ENCODE data around the gene TMEM45A.

Gene TMEM45A

GRCh38 chr3:100527347-100527735 is 34.9 kb downstream of the TMEM45A start:
- TF ChIP-seq CTCF (IDR thresholded peaks at IDR 0.05; ENCODE audit: insufficient read depth, low read depth, low read length, missing control alignments), result no peak
- DNase-seq (ENCODE audit: low read depth), result no peak

GRCh38 chr3:100531093-100531492 is 38.7 kb downstream of the TMEM45A start:
- DNase-seq (ENCODE audit: low read depth), result no peak
- no peak for TF ChIP-seq CTCF (IDR thresholded peaks at IDR 0.05; ENCODE audit: insufficient read depth, low read depth, low read length, missing control alignments)
- no peak overlapping the region for H3K4me3 ChIP-seq (ENCODE audit: low read depth, low read length)

More at GRCh38 chr3:100527347-100527735, 34.9 kb downstream of the TMEM45A start:
- H3K4me3 ChIP-seq (ENCODE audit: low read depth, low read length), result no peak overlapping the region

- no peak for TF ChIP-seq CTCF (IDR thresholded peaks at IDR 0.05; ENCODE audit: insufficient read depth, low read depth, low read length, missing control alignments)
- no peak for DNase-seq (ENCODE audit: low read depth)
- no peak overlapping the region for H3K4me3 ChIP-seq (ENCODE audit: low read depth, low read length)
Measured at GRCh38 chr3:100532411-100532810, 40.0 kb downstream of the TMEM45A start.

GRCh38 chr3:100533176-100533575 is 40.8 kb downstream of the TMEM45A start:
- H3K4me3 ChIP-seq (ENCODE audit: low read depth, low read length), result no peak overlapping the region
- DNase-seq (ENCODE audit: low read depth), result no peak
- no peak for TF ChIP-seq CTCF (IDR thresholded peaks at IDR 0.05; ENCODE audit: insufficient read depth, low read depth, low read length, missing control alignments)

- DNase-seq (ENCODE audit: low read depth), result no peak
- H3K4me3 ChIP-seq (ENCODE audit: low read depth, low read length), result no peak overlapping the region
- TF ChIP-seq CTCF (IDR thresholded peaks at IDR 0.05; ENCODE audit: insufficient read depth, low read depth, low read length, missing control alignments), result no peak
Measured at GRCh38 chr3:100535610-100535943, 43.2 kb downstream of the TMEM45A start.

- no peak for DNase-seq (ENCODE audit: low read depth)
- H3K4me3 ChIP-seq (ENCODE audit: low read depth, low read length), result no peak overlapping the region
- TF ChIP-seq CTCF (IDR thresholded peaks at IDR 0.05; ENCODE audit: insufficient read depth, low read depth, low read length, missing control alignments), result no peak
Measured at GRCh38 chr3:100536093-100536492, 43.7 kb downstream of the TMEM45A start.

GRCh38 chr3:100537646-100538338 is 45.4 kb downstream of the TMEM45A start:
- H3K4me3 ChIP-seq (ENCODE audit: low read depth, low read length), result peak overlapping the region; percentile 39
- DNase-seq (ENCODE audit: low read depth), result peak; percentile 65
- no peak for TF ChIP-seq CTCF (IDR thresholded peaks at IDR 0.05; ENCODE audit: insufficient read depth, low read depth, low read length, missing control alignments)

Data from GM12865 (cell line).